Right renal cortex interstitium (tissue), 3 donors: ENCODE measurements around the gene MCC. TPM values are rescaled to one million over a fixed set of nuclear protein-coding genes. Genes with fewer than 3 reads are reported as not detected.
A peak's percentile ranks its signal among the peaks of the same experiment; 100 is the strongest.

Source experiments
- DNase-seq, 3 donors: peaks; one replicate each; pipeline ENCODE4 v3.0.0-alpha.2; 2013; ENCODE audit warnings: low read depth in 3 of 3, low spot score in 2 of 3
- polyA plus RNA-seq, 3 donors: library from polyadenylated mRNA; unstranded; fragments of 120-200 nt; gene quantifications; one replicate each; pipeline ENCODE4 v1.2.1, GENCODE V29; 2013; ENCODE audit not compliant: insufficient read length in 3 of 3

MCC gene
- polyA plus RNA-seq, 3 donors = 27.5 to 32.1 (median 31.6) TPM

GRCh38 chr5:113127021-113127420 lies 361.2 kb downstream of the MCC start:
- no peak for DNase-seq

DNA sequence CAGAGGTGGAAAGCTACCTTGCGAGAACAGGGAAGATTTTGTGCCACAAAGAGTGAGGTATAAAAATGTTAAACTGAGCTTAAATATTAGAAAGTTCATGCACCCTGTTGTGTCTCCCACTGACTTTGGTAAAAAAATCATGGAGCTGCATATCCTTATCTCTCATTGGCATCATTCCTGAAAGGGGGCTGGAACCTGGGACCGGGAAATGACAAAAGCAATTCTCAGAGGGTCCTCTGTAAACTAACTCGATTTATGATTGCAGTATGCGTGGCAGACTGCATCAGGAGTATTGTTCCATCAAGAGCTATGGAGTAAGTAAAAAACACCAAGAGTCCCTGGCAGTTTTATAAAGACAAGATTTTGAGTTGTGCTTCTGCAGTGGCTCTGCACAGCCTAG lies 362.9 kb downstream of the MCC start:
- no peak for DNase-seq

DNA sequence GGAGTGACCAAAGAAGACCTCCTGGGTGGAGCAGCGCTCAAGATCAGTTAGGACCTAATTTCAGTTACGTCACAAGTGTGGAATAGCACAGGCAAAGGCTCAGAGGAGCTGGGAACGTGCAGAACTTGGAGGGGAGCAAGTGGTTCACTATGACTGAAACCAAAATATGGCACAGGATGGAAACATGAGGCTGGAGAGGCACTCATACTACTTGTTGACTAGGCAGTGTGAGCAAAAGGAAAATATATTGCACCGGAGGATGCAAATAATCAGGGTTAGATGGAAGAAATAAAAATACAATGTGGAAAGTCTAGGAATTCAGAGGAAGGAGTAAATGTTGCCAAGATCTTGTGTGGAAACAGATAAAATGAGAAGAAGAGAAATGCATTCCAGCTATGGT lies 363.3 kb downstream of the MCC start:
- DNase-seq = no peak

GRCh38 chr5:113124265-113124664 lies 364.0 kb downstream of the MCC start:
- no peak for DNase-seq

DNA sequence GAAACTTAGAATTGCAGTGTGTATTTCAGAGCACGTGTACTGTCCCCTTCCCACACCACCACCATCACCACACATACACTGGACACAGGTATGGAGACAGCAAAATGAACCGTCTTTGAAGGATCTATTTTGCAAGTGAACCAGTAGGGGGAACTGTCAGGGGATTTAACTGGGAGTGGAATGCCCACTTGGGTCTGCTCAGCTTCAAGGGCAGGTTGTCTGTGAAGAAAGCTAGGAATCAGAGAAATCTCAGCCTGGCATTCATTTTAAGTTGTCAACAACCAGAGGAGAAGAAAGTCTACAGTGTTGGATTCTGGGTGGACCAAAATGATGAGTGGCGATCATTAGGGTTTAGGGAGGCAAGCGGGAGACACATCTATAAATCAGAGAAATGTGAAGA lies 364.6 kb downstream of the MCC start:
- peak in 1 of 3 donors; percentile 10 for DNase-seq

- no peak for DNase-seq
Measured at GRCh38 chr5:113122053-113122452, 366.2 kb downstream of the MCC start.

DNA sequence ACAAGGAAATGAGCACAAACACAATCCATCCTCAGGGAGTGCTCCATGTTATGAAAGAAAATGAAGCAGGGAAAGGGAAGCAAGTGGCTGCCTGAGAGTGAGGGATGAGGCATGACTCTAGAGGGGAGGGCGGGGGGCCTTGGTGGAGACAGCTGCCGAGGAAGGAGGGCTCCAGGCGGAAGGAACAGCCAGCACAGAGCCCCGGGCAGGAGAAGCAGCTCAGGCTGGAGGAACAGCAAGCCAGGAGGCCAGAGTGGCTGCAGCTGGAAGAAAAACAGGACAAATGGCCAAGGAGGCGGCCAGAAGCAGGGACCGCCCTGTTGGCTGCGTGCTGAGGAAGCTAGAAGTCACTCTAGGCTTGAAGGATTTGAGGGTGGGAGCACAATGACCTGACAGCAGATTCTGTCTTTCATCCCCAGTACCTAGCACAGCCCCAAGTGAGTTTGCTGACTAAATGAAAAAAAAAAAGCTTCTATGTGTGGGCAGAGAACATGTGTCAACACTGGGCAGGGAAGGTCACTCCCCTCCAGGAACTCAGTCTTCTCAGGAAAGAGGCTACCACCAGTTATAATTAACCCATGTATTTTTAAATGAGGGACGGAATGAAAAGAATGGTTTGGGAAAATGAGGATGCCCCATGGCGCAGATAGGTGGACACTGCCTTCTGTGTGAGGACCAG lies 368.9 kb downstream of the MCC start:
- peak in 2 of 3 donors; percentile 26 to 27 for DNase-seq

DNA sequence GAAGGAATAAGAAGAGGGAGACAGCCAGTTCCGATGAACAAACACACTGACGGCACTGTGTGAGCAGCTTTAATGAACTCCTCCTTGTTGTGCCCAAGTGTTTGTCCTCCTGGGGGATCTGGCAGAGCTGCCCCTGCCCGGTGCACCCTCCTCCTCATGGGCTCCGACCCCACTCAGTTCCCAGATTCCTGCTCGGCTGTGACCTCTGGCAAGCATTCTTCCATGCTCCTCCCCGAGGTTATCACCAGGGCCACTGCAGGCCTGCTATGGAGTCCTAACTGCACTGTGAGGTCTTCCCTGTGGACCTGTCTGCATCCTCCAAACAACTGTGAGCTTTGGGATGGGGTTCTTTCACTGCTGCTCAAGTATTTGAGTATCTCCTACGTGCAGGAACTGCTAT lies 369.5 kb downstream of the MCC start:
- DNase-seq = no peak

GRCh38 chr5:113118298-113118697 lies 370.0 kb downstream of the MCC start:
- no peak for DNase-seq

GRCh38 chr5:113117543-113118115 lies 370.6 kb downstream of the MCC start:
- no peak for DNase-seq

DNA sequence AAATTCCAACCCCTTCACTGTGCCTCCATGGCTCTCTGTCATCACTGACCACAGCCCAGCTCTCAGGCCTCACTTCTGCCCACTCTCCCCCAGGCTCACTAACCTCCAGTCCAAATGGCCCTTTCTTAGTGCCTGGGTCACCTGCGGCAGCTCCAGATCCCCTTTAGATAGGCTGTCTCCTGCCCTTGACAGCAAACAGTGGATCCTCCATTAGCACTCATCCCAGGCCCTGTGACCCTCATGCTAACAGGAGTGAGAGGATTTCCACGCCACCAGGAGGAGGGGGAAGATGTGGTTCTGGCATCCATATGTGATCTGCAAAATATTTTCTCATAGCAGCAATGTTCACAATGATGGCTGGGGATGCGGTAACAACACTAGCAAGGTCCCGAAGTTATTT lies 372.3 kb downstream of the MCC start:
- DNase-seq = no peak

- DNase-seq = no peak
Measured at GRCh38 chr5:113115061-113115460, 373.2 kb downstream of the MCC start.

- DNase-seq = no peak
Measured at GRCh38 chr5:113114559-113114958, 373.7 kb downstream of the MCC start.

DNA sequence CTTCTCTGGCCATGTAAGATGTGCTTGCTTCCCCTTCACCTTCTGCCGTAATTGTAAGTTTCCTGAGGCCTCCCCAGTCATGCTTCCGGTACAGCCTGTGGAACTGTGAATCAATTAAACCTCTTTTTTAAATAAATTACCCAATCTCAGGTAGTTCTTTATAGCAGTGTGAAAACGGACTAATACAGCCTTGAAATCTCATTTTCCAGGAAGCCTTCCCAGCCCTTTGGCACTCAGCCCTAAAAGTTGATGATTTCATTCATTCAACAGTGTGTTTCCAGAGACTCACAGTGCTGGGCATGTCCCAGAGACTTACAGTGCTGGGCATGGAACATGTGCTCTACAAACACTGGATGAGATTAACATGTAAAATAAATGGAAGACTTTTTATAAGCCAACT lies 375.8 kb downstream of the MCC start:
- no peak for DNase-seq

- no peak for DNase-seq
Measured at GRCh38 chr5:113110117-113110516, 378.1 kb downstream of the MCC start.

DNA sequence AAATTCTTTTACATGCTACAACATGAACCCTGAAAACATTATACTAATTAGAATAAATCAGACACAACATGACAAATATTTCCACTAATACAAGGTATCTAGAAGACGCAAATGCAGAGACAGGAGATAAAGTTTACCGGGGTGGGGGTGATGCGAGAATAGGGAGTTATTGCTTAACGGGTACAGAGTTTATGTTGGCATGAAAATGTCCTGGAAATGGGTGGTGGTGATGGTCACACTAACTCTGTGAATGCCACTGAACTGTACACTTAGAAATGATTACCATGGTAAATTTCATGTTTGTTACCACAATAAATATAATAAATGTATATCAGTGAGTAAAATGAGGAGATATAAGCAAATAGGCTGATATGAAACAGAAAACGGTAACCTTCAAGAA lies 378.9 kb downstream of the MCC start:
- DNase-seq = no peak

GRCh38 chr5:113108485-113108884 lies 379.8 kb downstream of the MCC start:
- DNase-seq = no peak

- DNase-seq = no peak
Measured at GRCh38 chr5:113106821-113107220, 381.4 kb downstream of the MCC start.

DNA sequence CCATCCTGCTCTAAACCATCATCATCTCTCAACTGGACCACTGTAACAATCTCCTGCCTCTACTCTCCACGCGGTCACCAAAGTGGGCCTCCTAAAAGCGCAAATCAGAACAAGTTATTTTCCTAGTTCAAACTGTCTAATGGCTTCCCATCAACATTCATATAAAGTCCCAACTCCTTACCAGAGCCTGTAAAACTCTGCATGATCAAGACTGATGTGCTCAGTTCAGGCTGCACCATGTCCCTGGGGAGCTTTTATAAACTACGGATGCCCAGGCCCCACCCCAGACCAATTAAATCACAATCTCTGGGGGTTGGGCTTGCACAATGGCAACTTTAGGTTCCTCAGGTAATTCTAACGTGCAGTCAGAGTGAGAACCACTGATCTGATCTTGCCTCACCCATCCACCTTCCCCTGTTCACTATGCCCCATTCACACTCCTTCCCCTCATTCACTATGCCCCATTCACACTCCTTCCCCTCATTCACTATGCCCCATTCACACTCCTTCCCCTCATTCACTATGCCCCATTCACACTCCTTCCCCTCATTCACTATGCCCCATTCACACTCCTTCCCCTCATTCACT lies 382.5 kb downstream of the MCC start:
- no peak for DNase-seq

- no peak for DNase-seq
Measured at GRCh38 chr5:113103330-113103729, 384.9 kb downstream of the MCC start.

DNA sequence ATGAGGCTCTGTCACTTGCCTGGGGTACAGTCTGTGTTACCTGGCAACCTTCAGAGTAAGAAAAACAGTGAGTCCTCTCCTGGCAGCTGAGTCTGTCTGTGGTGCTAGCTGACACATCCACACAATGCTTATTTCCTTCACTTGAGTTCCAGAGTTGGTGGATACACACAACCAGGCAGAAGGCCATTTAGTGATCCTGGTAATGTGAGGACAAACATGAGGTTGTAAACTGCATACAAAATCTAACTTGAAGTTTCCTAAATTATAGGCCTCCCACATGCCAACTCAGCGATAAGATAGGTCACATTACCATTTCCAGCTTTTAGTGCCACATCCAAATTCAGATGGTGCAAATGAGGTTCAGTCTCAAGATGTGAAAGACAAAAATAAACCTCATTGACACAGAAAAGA lies 386.1 kb downstream of the MCC start:
- DNase-seq = no peak

DNA sequence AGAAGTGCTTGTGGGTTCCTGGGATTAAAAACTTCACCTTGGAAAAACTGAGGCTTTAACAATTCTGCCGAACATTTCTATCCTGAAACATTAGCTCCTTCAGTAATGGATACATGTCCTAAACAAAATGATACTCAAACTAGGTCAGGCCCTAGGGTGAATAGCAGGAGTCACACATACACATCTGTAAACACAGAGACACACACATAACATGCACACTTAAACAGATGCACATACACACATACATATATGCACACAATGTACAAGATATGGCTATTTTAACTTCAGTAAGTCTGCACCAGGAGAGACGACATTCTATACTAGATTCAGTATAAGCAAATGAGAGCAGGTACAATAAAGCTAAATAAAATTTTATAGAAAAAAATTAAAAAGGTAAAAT lies 387.3 kb downstream of the MCC start:
- no peak for DNase-seq
